Activated CD4-positive, alpha-beta T cell treated with anti-CD3 and anti-CD28 coated beads, Interleukin-2, amount 50 U/mL, for 48 hours (primary cell): Measurements from ENCODE around the gene GTPBP8.
A peak's percentile ranks its signal among the peaks of the same experiment; 100 is the strongest.

ENCODE experiments used
- DNase-seq, 2 experiments: peaks; one replicate each; pipeline ENCODE4 v3.0.0-alpha.2; 2020

The GTPBP8 gene

GRCh38 chr3:112990672-112991602, at the start of gene GTPBP8:
GTPBP8 (plus strand) TSS chr3:112990984; CDS start chr3:112991000, 16 bp downstream.
- DNase-seq, result peak; percentile 90 to 92

GRCh38 chr3:112948346-112948838, 42.4 kb upstream of the GTPBP8 start:
- DNase-seq, result no peak

GRCh38 chr3:112956351-112956750, 34.4 kb upstream of the GTPBP8 start:
- no peak for DNase-seq

- DNase-seq, result no peak
Measured at GRCh38 chr3:112958811-112959560, 31.8 kb upstream of the GTPBP8 start.

GRCh38 chr3:112963683-112964082, 27.1 kb upstream of the GTPBP8 start:
- DNase-seq, result no peak

GRCh38 chr3:112965656-112966055, 25.1 kb upstream of the GTPBP8 start:
- no peak for DNase-seq

- no peak for DNase-seq
Measured at GRCh38 chr3:112966633-112967032, 24.2 kb upstream of the GTPBP8 start.

GRCh38 chr3:112967425-112967824, 23.4 kb upstream of the GTPBP8 start:
- no peak for DNase-seq

GRCh38 chr3:112967828-112968227, 23.0 kb upstream of the GTPBP8 start:
- no peak for DNase-seq

- no peak for DNase-seq
Measured at GRCh38 chr3:112972158-112972557, 18.6 kb upstream of the GTPBP8 start.

GRCh38 chr3:112973325-112974177, 17.2 kb upstream of the GTPBP8 start:
- peak; percentile 30 to 61 for DNase-seq

- DNase-seq, result no peak
Measured at GRCh38 chr3:112974178-112974517, 16.6 kb upstream of the GTPBP8 start.

GRCh38 chr3:112974894-112975293, 15.9 kb upstream of the GTPBP8 start, which contains the start of gene CD200R1:
CD200R1 (minus strand) TSS chr3:112975103; CDS start chr3:112974857, 246 bp downstream.
- peak in 1 of 2 experiments; percentile 29 for DNase-seq

- DNase-seq, result no peak
Measured at GRCh38 chr3:112976001-112976400, 14.8 kb upstream of the GTPBP8 start.

- no peak for DNase-seq
Measured at GRCh38 chr3:112976953-112977352, 13.8 kb upstream of the GTPBP8 start.

- DNase-seq, result no peak
Measured at GRCh38 chr3:112979244-112979832, 11.4 kb upstream of the GTPBP8 start.

GRCh38 chr3:112980080-112980479, 10.7 kb upstream of the GTPBP8 start:
- no peak for DNase-seq

- no peak for DNase-seq
Measured at GRCh38 chr3:112982710-112983109, 8.1 kb upstream of the GTPBP8 start.

GRCh38 chr3:112984485-112984884, 6.3 kb upstream of the GTPBP8 start:
- no peak for DNase-seq

- DNase-seq, result no peak
Measured at GRCh38 chr3:112987710-112988334, 3.0 kb upstream of the GTPBP8 start.

GRCh38 chr3:112995800-112996199, 5.0 kb downstream of the GTPBP8 start:
- no peak for DNase-seq

GRCh38 chr3:113000691-113001090, 9.9 kb downstream of the GTPBP8 start:
- no peak for DNase-seq
